Lower leg skin (tissue), 3 donors: ENCODE data around the gene CCDC106.

Experiments
- CTCF ChIP-seq, 3 donors: fragments of 450-650 bp; IDR thresholded peaks; one replicate each; pipeline ENCODE4 v1.5.1; 2016; ENCODE audit warnings: antibody characterized with exemption in 3 of 3, mild to moderate bottlenecking in 3 of 3, moderate library complexity in 2 of 3
- POLR2A ChIP-seq, 2 donors: fragments of 450-650 bp; IDR thresholded peaks; one replicate each; pipeline ENCODE4 v1.6.1; 2016 to 2017; ENCODE audit warnings: antibody characterized with exemption in 2 of 2, mild to moderate bottlenecking in 1 of 2, moderate library complexity in 1 of 2

- TF ChIP-seq CTCF (IDR thresholded peaks at IDR 0.05) (no peak), POLR2A (IDR thresholded peaks at IDR 0.05) (no peak)
These were observed 2.1 kb downstream of the CCDC106 start for GRCh38 chr19:55650126-55650557.
